Measurements from ENCODE around the gene NFE2L3. TPM values are rescaled to one million over a fixed set of nuclear protein-coding genes. Genes with fewer than 3 reads are reported as not detected.
A peak's percentile ranks its signal among the peaks of the same experiment; 100 is the strongest.

NFE2L3 gene, protein sequence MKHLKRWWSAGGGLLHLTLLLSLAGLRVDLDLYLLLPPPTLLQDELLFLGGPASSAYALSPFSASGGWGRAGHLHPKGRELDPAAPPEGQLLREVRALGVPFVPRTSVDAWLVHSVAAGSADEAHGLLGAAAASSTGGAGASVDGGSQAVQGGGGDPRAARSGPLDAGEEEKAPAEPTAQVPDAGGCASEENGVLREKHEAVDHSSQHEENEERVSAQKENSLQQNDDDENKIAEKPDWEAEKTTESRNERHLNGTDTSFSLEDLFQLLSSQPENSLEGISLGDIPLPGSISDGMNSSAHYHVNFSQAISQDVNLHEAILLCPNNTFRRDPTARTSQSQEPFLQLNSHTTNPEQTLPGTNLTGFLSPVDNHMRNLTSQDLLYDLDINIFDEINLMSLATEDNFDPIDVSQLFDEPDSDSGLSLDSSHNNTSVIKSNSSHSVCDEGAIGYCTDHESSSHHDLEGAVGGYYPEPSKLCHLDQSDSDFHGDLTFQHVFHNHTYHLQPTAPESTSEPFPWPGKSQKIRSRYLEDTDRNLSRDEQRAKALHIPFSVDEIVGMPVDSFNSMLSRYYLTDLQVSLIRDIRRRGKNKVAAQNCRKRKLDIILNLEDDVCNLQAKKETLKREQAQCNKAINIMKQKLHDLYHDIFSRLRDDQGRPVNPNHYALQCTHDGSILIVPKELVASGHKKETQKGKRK
- 1 to 10 TPM in 1 of 2 donors, under 1 TPM in 1; 0.92 to 1.9 TPM for total RNA-seq
- polyA plus RNA-seq: 1 to 10 TPM in 1 of 2 donors, under 1 TPM in 1; 0.32 to 1.8 TPM

DNA sequence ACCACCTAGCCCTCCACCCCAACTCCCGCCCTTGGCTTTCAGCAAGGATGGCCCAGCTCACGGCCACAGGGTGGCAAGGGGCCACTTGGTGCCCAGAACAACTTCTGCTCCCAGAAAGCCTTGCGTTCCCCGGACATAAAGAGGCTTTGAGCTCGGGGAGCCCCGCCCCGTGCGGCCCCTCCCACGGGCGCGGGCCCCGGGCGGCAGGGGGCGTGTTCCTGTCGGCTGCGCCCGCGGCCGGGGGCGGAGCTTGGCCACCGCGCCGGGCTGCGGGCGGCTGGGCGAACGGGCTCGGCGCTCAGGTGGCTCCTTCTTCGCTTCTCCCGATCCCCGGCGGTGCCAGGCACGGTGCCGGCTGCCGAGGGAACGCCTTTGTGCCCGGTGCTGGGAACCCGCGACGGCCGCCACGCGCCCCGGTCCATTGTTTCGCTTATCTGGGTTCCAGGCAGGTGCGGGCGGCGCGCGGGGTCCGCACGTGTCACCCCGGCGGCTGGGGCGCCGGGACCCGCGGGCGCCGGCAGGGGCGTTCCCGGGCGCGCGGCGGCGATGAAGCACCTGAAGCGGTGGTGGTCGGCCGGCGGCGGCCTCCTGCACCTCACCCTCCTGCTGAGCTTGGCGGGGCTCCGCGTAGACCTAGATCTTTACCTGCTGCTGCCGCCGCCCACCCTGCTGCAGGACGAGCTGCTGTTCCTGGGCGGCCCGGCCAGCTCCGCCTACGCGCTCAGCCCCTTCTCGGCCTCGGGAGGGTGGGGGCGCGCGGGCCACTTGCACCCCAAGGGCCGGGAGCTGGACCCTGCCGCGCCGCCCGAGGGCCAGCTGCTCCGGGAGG lies at the start of gene NFE2L3:
TSS of gene NFE2L3 (plus strand) at position 246 of the 829 bp plus-strand sequence. CDS start at position 547, 301 bp downstream.
- 2% methylated on average over 95 of the region's 95 CpGs for WGBS
- Histone ChIP-seq H3K9ac (ENCODE audit: low read depth in 1 of 2, low read length in 2 of 2) (no peak within 1 kb of the TSS), H3K4me3 (ENCODE audit: low read depth in 1 of 3, low read length in 3 of 3) (peak within 1 kb of the TSS; percentile 45 to 77 (median 48)), H3K4me1 (ENCODE audit: control insufficient read depth in 4 of 4, insufficient read depth in 4 of 4, low read length in 3 of 4) (peaks cover 0 to 10% (median 9%) of the 10 kb centered on the region in 4 donors), H3K27me3 (ENCODE audit: control insufficient read depth in 4 of 4, insufficient read depth in 4 of 4, low read length in 3 of 4) (peaks cover 0 to 3% (median 0%) of the 10 kb centered on the region in 4 donors), H3K9me3 (ENCODE audit: control insufficient read depth in 4 of 4, low read length in 3 of 4) (no peaks in the 10 kb centered on the region), H3K27ac (ENCODE audit: low read depth in 1 of 2, low read length in 2 of 2) (no peak within 1 kb of the TSS), H3K36me3 (ENCODE audit: control insufficient read depth in 4 of 4, insufficient read depth in 3 of 4, low read depth in 1 of 4, low read length in 3 of 4) (no peaks in the 10 kb centered on the region)
- DNase-seq (ENCODE audit: low spot score): peak; percentile 81
- TF ChIP-seq FOXA2 (IDR thresholded peaks at IDR 0.05): no peak
- TF ChIP-seq, protein P1, sequence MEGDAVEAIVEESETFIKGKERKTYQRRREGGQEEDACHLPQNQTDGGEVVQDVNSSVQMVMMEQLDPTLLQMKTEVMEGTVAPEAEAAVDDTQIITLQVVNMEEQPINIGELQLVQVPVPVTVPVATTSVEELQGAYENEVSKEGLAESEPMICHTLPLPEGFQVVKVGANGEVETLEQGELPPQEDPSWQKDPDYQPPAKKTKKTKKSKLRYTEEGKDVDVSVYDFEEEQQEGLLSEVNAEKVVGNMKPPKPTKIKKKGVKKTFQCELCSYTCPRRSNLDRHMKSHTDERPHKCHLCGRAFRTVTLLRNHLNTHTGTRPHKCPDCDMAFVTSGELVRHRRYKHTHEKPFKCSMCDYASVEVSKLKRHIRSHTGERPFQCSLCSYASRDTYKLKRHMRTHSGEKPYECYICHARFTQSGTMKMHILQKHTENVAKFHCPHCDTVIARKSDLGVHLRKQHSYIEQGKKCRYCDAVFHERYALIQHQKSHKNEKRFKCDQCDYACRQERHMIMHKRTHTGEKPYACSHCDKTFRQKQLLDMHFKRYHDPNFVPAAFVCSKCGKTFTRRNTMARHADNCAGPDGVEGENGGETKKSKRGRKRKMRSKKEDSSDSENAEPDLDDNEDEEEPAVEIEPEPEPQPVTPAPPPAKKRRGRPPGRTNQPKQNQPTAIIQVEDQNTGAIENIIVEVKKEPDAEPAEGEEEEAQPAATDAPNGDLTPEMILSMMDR (IDR thresholded peaks at IDR 0.05; ENCODE audit: low read depth, low read length, missing input control): peak; percentile 12

DNA sequence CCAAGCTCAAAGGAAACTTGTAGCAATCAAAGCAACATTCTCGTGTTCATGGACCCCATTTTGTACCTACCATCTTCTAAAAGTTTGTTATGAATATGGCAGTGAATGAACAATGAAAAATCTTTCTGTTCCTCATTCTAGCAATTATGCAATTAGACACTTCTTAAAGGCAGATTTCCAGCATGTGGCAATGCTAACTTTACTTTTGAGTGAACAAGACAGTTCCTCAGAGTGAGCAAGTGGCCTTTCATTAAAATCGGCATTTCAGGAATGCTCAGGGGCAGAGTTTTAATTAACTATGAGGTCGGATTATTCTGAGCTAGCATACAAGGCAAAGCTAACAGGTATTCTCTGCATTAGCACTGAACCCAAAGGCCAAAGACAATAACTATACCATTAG lies 48.4 kb upstream of the NFE2L3 start:
- DNase-seq (ENCODE audit: low spot score): no peak
- H3K9me3 ChIP-seq (ENCODE audit: control insufficient read depth in 4 of 4, low read length in 3 of 4): no peaks in the 10 kb centered on the region
- no peaks in the 10 kb centered on the region for H3K4me1 ChIP-seq (ENCODE audit: control insufficient read depth in 4 of 4, insufficient read depth in 4 of 4, low read length in 3 of 4)
- no peaks in the 10 kb centered on the region for H3K27me3 ChIP-seq (ENCODE audit: control insufficient read depth in 4 of 4, insufficient read depth in 4 of 4, low read length in 3 of 4)
- no peak overlapping the region for H3K4me3 ChIP-seq (ENCODE audit: low read depth in 1 of 3, low read length in 3 of 3)
- H3K36me3 ChIP-seq (ENCODE audit: control insufficient read depth in 4 of 4, insufficient read depth in 3 of 4, low read depth in 1 of 4, low read length in 3 of 4): no peaks in the 10 kb centered on the region
- H3K27ac ChIP-seq (ENCODE audit: low read depth in 1 of 2, low read length in 2 of 2): no peak overlapping the region
- TF ChIP-seq RAD21 (IDR thresholded peaks at IDR 0.05) (no peak), HNF4G (IDR thresholded peaks at IDR 0.05) (no peak), SP1 (IDR thresholded peaks at IDR 0.05) (no peak), EGR1 (IDR thresholded peaks at IDR 0.05; ENCODE audit: low read depth in 2 of 2) (no peak), NR2F2 (IDR thresholded peaks at IDR 0.05) (no peak), JUND (IDR thresholded peaks at IDR 0.05) (no peak)
- H3K9ac ChIP-seq (ENCODE audit: low read depth in 1 of 2, low read length in 2 of 2): no peak overlapping the region
- WGBS: 85% methylated on average over 3 of the region's 3 CpGs

DNA sequence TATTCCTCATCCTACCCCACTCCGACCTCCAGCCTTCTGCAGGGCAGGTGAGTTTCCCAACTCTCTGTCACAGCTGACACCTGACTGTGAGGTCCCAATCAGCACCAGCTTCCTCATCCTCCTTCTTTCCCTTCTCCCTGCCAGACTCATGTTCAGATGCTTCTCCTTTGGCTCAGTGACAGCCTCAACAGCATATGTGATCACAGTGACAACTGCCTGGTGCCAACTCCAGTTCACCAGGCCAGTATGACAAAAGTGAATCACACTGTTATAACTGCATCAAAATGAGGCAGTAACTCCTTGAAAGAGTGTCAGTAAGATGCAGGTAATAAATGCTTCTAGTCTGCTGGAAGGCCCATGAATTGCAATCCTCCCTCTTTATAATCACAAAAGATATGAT lies 46.8 kb upstream of the NFE2L3 start:
- H3K27ac ChIP-seq (ENCODE audit: low read depth in 1 of 2, low read length in 2 of 2): no peak overlapping the region
- H3K4me1 ChIP-seq (ENCODE audit: control insufficient read depth in 4 of 4, insufficient read depth in 4 of 4, low read length in 3 of 4): no peaks in the 10 kb centered on the region
- WGBS: 82% methylated on average over 1 of the region's 1 CpG
- TF ChIP-seq GABPA (IDR thresholded peaks at IDR 0.05 in 1 of 2, conservative IDR thresholded peaks at IDR 0.05 in 1 of 2): no peak
- TF ChIP-seq, protein P2, sequence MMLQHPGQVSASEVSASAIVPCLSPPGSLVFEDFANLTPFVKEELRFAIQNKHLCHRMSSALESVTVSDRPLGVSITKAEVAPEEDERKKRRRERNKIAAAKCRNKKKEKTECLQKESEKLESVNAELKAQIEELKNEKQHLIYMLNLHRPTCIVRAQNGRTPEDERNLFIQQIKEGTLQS (IDR thresholded peaks at IDR 0.05): no peak
- no peak for TF ChIP-seq NR2F2 (IDR thresholded peaks at IDR 0.05)
- no peak overlapping the region for H3K9ac ChIP-seq (ENCODE audit: low read depth in 1 of 2, low read length in 2 of 2)
- no peaks in the 10 kb centered on the region for H3K36me3 ChIP-seq (ENCODE audit: control insufficient read depth in 4 of 4, insufficient read depth in 3 of 4, low read depth in 1 of 4, low read length in 3 of 4)
- no peak overlapping the region for H3K4me3 ChIP-seq (ENCODE audit: low read depth in 1 of 3, low read length in 3 of 3)
- no peak for DNase-seq (ENCODE audit: low spot score)
- no peaks in the 10 kb centered on the region for H3K9me3 ChIP-seq (ENCODE audit: control insufficient read depth in 4 of 4, low read length in 3 of 4)
- H3K27me3 ChIP-seq (ENCODE audit: control insufficient read depth in 4 of 4, insufficient read depth in 4 of 4, low read length in 3 of 4): no peaks in the 10 kb centered on the region
